ENCODE data around the gene SLAMF9. TPM values are rescaled to one million over a fixed set of nuclear protein-coding genes. Genes with fewer than 3 reads are reported as not detected.

Gene SLAMF9
- total RNA-seq, 1 experiment from 2014 or later = not detected

DNA sequence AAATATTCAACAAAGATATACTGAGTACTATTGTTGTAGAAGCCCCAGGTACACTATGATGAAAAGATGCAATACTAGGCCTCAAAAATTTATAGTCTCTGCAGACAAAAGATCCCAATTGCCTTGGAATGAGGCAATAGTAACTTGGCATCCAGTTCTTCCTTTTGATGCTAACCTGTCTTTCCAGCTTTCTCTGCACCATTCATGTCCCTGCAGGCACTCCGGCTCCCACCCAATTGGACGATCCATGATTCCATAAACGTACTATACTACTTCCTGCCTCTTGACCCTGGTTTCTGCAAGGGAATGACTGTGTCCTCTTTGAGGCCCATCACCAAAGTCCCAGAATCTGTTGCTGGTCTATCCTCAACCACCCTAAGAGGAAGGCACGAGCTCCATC, 20.7 kb downstream of the SLAMF9 start:
- TF ChIP-seq, protein P1, sequence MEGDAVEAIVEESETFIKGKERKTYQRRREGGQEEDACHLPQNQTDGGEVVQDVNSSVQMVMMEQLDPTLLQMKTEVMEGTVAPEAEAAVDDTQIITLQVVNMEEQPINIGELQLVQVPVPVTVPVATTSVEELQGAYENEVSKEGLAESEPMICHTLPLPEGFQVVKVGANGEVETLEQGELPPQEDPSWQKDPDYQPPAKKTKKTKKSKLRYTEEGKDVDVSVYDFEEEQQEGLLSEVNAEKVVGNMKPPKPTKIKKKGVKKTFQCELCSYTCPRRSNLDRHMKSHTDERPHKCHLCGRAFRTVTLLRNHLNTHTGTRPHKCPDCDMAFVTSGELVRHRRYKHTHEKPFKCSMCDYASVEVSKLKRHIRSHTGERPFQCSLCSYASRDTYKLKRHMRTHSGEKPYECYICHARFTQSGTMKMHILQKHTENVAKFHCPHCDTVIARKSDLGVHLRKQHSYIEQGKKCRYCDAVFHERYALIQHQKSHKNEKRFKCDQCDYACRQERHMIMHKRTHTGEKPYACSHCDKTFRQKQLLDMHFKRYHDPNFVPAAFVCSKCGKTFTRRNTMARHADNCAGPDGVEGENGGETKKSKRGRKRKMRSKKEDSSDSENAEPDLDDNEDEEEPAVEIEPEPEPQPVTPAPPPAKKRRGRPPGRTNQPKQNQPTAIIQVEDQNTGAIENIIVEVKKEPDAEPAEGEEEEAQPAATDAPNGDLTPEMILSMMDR (conservative IDR thresholded peaks at IDR 0.05) = no peak
- H3K27me3 Mint-ChIP-seq (ENCODE audit: low read depth) = peaks cover 1% of the 10 kb centered on the region; the same call in 1 of the 2 replicates
- H3K4me3 Mint-ChIP-seq = no peak overlapping the region

More for the DNA sequence above, 20.7 kb downstream of the SLAMF9 start:
- Histone ChIP-seq H3K27ac (ENCODE audit: insufficient read length, low read depth, low read length) (no peak overlapping the region), H3K23ac (ENCODE audit: insufficient read length, low read depth, low read length) (no peak overlapping the region), H3K79me2 (ENCODE audit: insufficient read depth, low read length) (no peaks in the 10 kb centered on the region), H4K5ac (ENCODE audit: insufficient read length, low read depth, low read length) (no peak overlapping the region), H2BK15ac (ENCODE audit: low read depth, low read length) (no peak overlapping the region), H3K4me1 (ENCODE audit: insufficient read depth, low read length) (no peaks in the 10 kb centered on the region; the same call in 1 of the 2 replicates), H2BK5ac (ENCODE audit: insufficient read length, low read length) (no peak overlapping the region), H3T11ph (ENCODE audit: low read length) (no peak overlapping the region), H4K8ac (replicated peaks; ENCODE audit: insufficient read length, low read depth, low read length) (no peak overlapping the region), H3K23me2 (ENCODE audit: insufficient read length, low read depth, low read length, poor library complexity, severe bottlenecking) (no peaks in the 10 kb centered on the region), H4K20me1 (ENCODE audit: control insufficient read depth, insufficient read depth, insufficient read length) (no peaks in the 10 kb centered on the region), H2BK12ac (ENCODE audit: insufficient read length, low read depth, low read length) (no peak overlapping the region), H3K9me3 (ENCODE audit: control insufficient read depth, low read depth, low read length) (no peaks in the 10 kb centered on the region), H2BK120ac (ENCODE audit: low read depth, low read length, poor library complexity, severe bottlenecking) (no peak overlapping the region), H2AK5ac (ENCODE audit: insufficient read length, low read length) (no peak overlapping the region), H3K4ac (ENCODE audit: low read depth, low read length) (no peak overlapping the region), H3K18ac (ENCODE audit: insufficient read length, low read depth, low read length) (no peak overlapping the region), H3K27me3 (ENCODE audit: insufficient read depth, low read length) (no peaks in the 10 kb centered on the region), H2AFZ (ENCODE audit: low read length) (no peak overlapping the region), H2BK20ac (ENCODE audit: low read depth, low read length, poor library complexity, severe bottlenecking) (no peak overlapping the region), H4K91ac (ENCODE audit: insufficient read length, low read depth, low read length) (no peak overlapping the region), H3K79me1 (ENCODE audit: insufficient read depth, low read depth, low read length, poor library complexity, severe bottlenecking) (no peaks in the 10 kb centered on the region), H3K4me2 (ENCODE audit: insufficient read depth, insufficient read length, low read length) (no peak overlapping the region), H3K9ac (ENCODE audit: extremely low read depth, insufficient read length, low read length) (no peak overlapping the region), H3K56ac (ENCODE audit: insufficient read length, low read depth, low read length) (no peak overlapping the region), H3K14ac (ENCODE audit: insufficient read depth, low read length) (no peak overlapping the region)
- Mint-ChIP-seq H3K9me3 (no peaks in the 10 kb centered on the region), H3K27ac (0 out of 7 replicates have a peak overlapping the region, but pooled peaks of 1 of the 3 experiments have one; percentile 3), H3K4me1 (peaks cover 28 to 31% of the 10 kb centered on the region in 2 experiments), H3K36me3 (ENCODE audit: insufficient read depth in 1 of 3, low read depth in 3 of 3) (peaks cover 23 to 31% (median 26%) of the 10 kb centered on the region in 3 experiments)
- WGBS (ENCODE audit: extremely low coverage, insufficient read length, low lambda C conversion rate) = no CpG with 5 or more reads among the region's 4 CpGs
- DNase-seq = no peak

Data from H9 (cell line).